ENCODE data around the gene BDKRB1.

GRCh38 chr14:96240641-96241040 is 15.4 kb upstream of the BDKRB1 start:
- TF ChIP-seq POLR2AphosphoS5 (IDR thresholded peaks at IDR 0.05; ENCODE audit: low read depth, low read length), result no peak
- no peak for TF ChIP-seq REST (IDR thresholded peaks at IDR 0.05; ENCODE audit: insufficient read depth in 1 of 2, low read depth in 2 of 2, low read length in 2 of 2)
- TF ChIP-seq TAF1 (IDR thresholded peaks at IDR 0.05; ENCODE audit: borderline replicate concordance, insufficient read depth, low read length), result no peak
- TF ChIP-seq FOXP2 (optimal IDR thresholded peaks at IDR 0.05; ENCODE audit: borderline replicate concordance, extremely low read depth, extremely low read length, insufficient read depth), result no peak
- no peak for TF ChIP-seq SIN3A (IDR thresholded peaks at IDR 0.05; ENCODE audit: borderline replicate concordance, insufficient read depth, low read length)

Data from PFSK-1 (cell line).